Measurements from ENCODE around the gene MID2. TPM values are rescaled to one million over a fixed set of nuclear protein-coding genes. Genes with fewer than 3 reads are reported as not detected.
A peak's percentile ranks its signal among the peaks of the same experiment; 100 is the strongest.

MID2 gene
- total RNA-seq (2021), result 1.3 and 1.6 TPM in 2 replicates
- long read RNA-seq, result 0 reads

GRCh38 chrX:107825698-107826237 lies at the start of gene MID2:
Gene MID2 (plus strand): TSS chrX:107825866. CDS start chrX:107826427, 561 bp downstream.
- Mint-ChIP-seq H3K27me3 (ENCODE audit: low read depth) (peaks cover 60% of the 10 kb centered on the region), H3K36me3 (ENCODE audit: insufficient read depth in 1 of 3, low read depth in 3 of 3) (no peaks in the 10 kb centered on the region; a peak in 1 of 7 replicates), H3K9me3 (peaks cover 0 to 45% of the 10 kb centered on the region in 2 experiments; a peak in 4 of 5 replicates), H3K4me3 (peak within 1 kb of the TSS; percentile 55 to 80), H3K27ac (no peak within 1 kb of the TSS), H3K4me1 (peaks cover 7 to 10% of the 10 kb centered on the region in 2 experiments; a peak in 2 of 4 replicates)
- Histone ChIP-seq H3K14ac (ENCODE audit: insufficient read depth, low read length) (no peak within 1 kb of the TSS; the same call in 1 of the 2 replicates), H2BK15ac (ENCODE audit: low read depth, low read length) (no peak within 1 kb of the TSS), H3K4me2 (ENCODE audit: insufficient read depth, insufficient read length, low read length) (peak within 1 kb of the TSS; percentile 73), H3K23ac (ENCODE audit: insufficient read length, low read depth, low read length) (no peak within 1 kb of the TSS), H3K79me1 (ENCODE audit: insufficient read depth, low read depth, low read length, poor library complexity, severe bottlenecking) (no peaks in the 10 kb centered on the region), H3K79me2 (ENCODE audit: insufficient read depth, low read length) (no peaks in the 10 kb centered on the region), H3K4me1 (ENCODE audit: insufficient read depth, low read length) (no peaks in the 10 kb centered on the region), H2BK20ac (ENCODE audit: low read depth, low read length, poor library complexity, severe bottlenecking) (no peak within 1 kb of the TSS), H4K8ac (replicated peaks; ENCODE audit: insufficient read length, low read depth, low read length) (no peak within 1 kb of the TSS), H3K9me3 (ENCODE audit: control insufficient read depth, low read depth, low read length) (no peaks in the 10 kb centered on the region), H2BK12ac (ENCODE audit: insufficient read length, low read depth, low read length) (no peak within 1 kb of the TSS), H3K27ac (ENCODE audit: insufficient read length, low read depth, low read length) (no peak within 1 kb of the TSS), H4K20me1 (ENCODE audit: control insufficient read depth, insufficient read depth, insufficient read length) (no peaks in the 10 kb centered on the region), H4K5ac (ENCODE audit: insufficient read length, low read depth, low read length) (no peak within 1 kb of the TSS), H3K4ac (ENCODE audit: low read depth, low read length) (no peak within 1 kb of the TSS), H2BK5ac (ENCODE audit: insufficient read length, low read length) (no peak within 1 kb of the TSS), H2BK120ac (ENCODE audit: low read depth, low read length, poor library complexity, severe bottlenecking) (no peak within 1 kb of the TSS), H3K18ac (ENCODE audit: insufficient read length, low read depth, low read length) (no peak within 1 kb of the TSS), H3K23me2 (ENCODE audit: insufficient read length, low read depth, low read length, poor library complexity, severe bottlenecking) (peaks cover 8% of the 10 kb centered on the region), H3K9ac (ENCODE audit: extremely low read depth, insufficient read length, low read length) (no peak within 1 kb of the TSS), H2AFZ (ENCODE audit: low read length) (no peak within 1 kb of the TSS), H3K27me3 (ENCODE audit: insufficient read depth, low read length) (peaks cover 10% of the 10 kb centered on the region; the same call in 1 of the 2 replicates), H2AK5ac (ENCODE audit: insufficient read length, low read length) (no peak within 1 kb of the TSS), H4K91ac (ENCODE audit: insufficient read length, low read depth, low read length) (no peak within 1 kb of the TSS), H3K56ac (ENCODE audit: insufficient read length, low read depth, low read length) (no peak within 1 kb of the TSS), H3T11ph (ENCODE audit: low read length) (no peak within 1 kb of the TSS)
- peak; percentile 72 for DNase-seq
- WGBS (ENCODE audit: extremely low coverage, insufficient read length, low lambda C conversion rate), result no CpG with 5 or more reads among the region's 32 CpGs
- TF ChIP-seq CTCF (conservative IDR thresholded peaks at IDR 0.05), result no peak

Measured in H9 (cell line).